COR-L47 (cell line): ENCODE data around the gene ZNF318.
A peak's percentile ranks its signal among the peaks of the same experiment; 100 is the strongest.
"Not testable (repeated sequence)": the region's sequence is repeated elsewhere in the genome, so short reads cannot be mapped to it uniquely, and the experiment has no call there.

Experiments used
- DNase-seq: peaks from one replicate; lab custom pipeline; 2025; lab: John Stamatoyannopoulos, UW

The ZNF318 gene

GRCh38 chr6:43383021-43383667, 13.7 kb upstream of the ZNF318 start:
- no peak for DNase-seq

- not testable (repeated sequence) for DNase-seq
Measured at GRCh38 chr6:43380858-43381257, 11.4 kb upstream of the ZNF318 start.

GRCh38 chr6:43378631-43379030, 9.2 kb upstream of the ZNF318 start:
- no peak for DNase-seq

GRCh38 chr6:43377710-43378229, 8.3 kb upstream of the ZNF318 start:
- no peak for DNase-seq

- no peak for DNase-seq
Measured at GRCh38 chr6:43376551-43376981, 7.1 kb upstream of the ZNF318 start.

GRCh38 chr6:43375693-43376092, 6.2 kb upstream of the ZNF318 start:
- DNase-seq = no peak

GRCh38 chr6:43373252-43373875, 3.9 kb upstream of the ZNF318 start:
- DNase-seq = no peak

GRCh38 chr6:43370003-43370580, 645 bp upstream of the ZNF318 start:
- not testable (repeated sequence) for DNase-seq

- DNase-seq = peak; percentile 33
Measured at GRCh38 chr6:43368259-43369160, 937 bp downstream of the ZNF318 start.

- DNase-seq = no peak
Measured at GRCh38 chr6:43367245-43367984, 2.0 kb downstream of the ZNF318 start.

- no peak for DNase-seq
Measured at GRCh38 chr6:43361269-43361668, 8.2 kb downstream of the ZNF318 start.

GRCh38 chr6:43359831-43360230, 9.6 kb downstream of the ZNF318 start:
- DNase-seq = no peak

GRCh38 chr6:43359381-43359780, 10.1 kb downstream of the ZNF318 start:
- no peak for DNase-seq

GRCh38 chr6:43355862-43356590, 13.4 kb downstream of the ZNF318 start:
- DNase-seq = no peak

GRCh38 chr6:43351951-43352350, 17.5 kb downstream of the ZNF318 start:
- DNase-seq = not testable (repeated sequence)

GRCh38 chr6:43347444-43347843, 22.0 kb downstream of the ZNF318 start:
- no peak for DNase-seq

GRCh38 chr6:43347021-43347420, 22.4 kb downstream of the ZNF318 start:
- no peak for DNase-seq

- DNase-seq = not testable (repeated sequence)
Measured at GRCh38 chr6:43346243-43346642, 23.2 kb downstream of the ZNF318 start.

- no peak for DNase-seq
Measured at GRCh38 chr6:43339168-43339567, 30.3 kb downstream of the ZNF318 start.

GRCh38 chr6:43338243-43338642, 31.2 kb downstream of the ZNF318 start:
- DNase-seq = no peak

GRCh38 chr6:43336382-43336781, 33.1 kb downstream of the ZNF318 start:
- no peak for DNase-seq
